Activated CD8-positive, alpha-beta memory T cell treated with anti-CD3 and anti-CD28 coated beads for 48 hours (primary cell): ENCODE data around the gene MADD.
A peak's percentile ranks its signal among the peaks of the same experiment; 100 is the strongest.

Experiments used
- DNase-seq, 3 experiments: peaks; one replicate each; pipeline ENCODE4 v3.0.0-alpha.2; 2020; ENCODE audit warnings: low read depth in 2 of 3, low spot score in 2 of 3

Gene MADD

GRCh38 chr11:47269829-47270305, at the start of gene MADD:
Gene MADD (plus strand): TSS chr11:47270133.
- DNase-seq, result peak; percentile 78 to 85 (median 85)

DNA sequence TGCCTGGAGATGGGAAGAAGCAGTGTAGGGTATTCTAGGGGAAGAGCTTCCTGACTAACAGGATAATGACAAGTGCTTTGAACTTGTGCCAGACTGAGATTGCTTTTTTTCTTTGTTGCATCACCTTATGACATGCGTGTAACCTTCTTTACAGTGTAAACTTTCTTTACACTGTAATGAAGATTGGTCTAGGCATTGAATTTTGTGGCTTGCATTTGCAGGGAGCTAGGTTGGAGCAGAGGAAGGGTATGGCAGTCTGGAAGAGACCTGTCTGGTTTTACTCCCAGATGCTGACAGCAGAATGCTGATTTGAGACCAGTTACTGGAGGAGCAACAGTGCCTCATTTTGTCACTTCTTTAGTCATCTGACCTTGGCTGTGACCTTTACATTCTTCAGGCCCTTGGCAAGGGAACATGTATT, 49.5 kb upstream of the MADD start:
- no peak for DNase-seq

GRCh38 chr11:47222696-47223095, 47.2 kb upstream of the MADD start:
- no peak for DNase-seq

DNA sequence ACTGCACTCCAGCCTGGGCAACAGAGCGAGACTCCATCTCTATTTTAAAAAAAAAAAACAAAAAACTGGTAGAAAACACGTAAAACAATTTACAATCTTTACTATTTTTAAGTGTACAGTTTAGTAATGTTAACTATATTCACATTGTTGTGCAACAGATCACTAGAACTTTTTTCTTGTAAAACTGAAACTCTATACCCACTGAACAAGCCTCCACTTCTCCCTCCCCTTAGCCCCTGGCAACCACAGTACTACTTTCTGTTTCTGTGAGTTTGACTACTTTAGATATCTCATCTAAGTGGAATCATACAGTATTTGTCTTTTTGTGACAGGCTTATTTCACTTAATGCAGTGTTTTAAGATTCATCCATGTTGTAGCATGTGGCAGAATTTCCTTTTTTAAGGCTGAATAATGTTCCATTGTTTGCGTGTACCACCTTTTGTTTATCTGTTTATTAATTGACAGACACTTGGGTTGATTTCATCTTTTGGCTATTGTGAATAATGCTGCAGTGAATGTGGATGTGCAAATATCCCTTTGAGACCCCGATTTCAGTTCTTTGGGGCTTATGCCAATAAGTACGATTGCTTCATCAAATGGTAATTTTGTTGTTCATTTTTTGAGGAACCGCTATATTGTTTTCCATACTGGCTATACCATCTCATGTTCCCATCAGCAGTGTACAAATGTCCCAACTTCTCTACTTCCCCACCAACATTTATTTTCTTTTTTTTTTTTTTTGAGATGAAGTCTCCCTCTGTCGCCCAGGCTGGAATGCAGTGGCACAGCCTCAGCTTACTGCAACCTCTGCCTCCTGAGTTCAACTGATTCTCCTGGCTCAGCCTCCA, 44.2 kb upstream of the MADD start:
- DNase-seq, result no peak

GRCh38 chr11:47229161-47229560, 40.8 kb upstream of the MADD start:
- DNase-seq, result no peak

DNA sequence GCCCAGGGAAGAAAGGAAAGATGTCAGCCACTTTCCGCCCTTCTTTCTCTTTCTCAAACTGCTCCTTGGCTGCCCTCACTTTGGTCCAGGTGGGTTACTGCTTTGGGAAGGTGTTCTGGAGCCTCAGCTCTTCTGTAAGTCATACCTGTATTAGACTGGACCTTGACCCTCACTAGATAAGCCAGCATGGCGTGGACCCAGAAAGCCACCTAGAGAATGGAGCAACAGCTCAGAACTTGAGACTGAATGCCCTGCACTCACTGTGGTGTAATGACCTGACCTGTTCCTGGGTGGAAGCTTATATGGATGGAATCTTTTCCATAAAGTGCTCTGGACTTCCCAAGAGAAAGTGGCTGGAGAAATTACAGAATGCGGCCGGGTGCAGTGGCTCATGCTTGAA, 36.9 kb upstream of the MADD start:
- no peak for DNase-seq

- DNase-seq, result no peak
Measured at GRCh38 chr11:47233989-47234668, 35.8 kb upstream of the MADD start.

DNA sequence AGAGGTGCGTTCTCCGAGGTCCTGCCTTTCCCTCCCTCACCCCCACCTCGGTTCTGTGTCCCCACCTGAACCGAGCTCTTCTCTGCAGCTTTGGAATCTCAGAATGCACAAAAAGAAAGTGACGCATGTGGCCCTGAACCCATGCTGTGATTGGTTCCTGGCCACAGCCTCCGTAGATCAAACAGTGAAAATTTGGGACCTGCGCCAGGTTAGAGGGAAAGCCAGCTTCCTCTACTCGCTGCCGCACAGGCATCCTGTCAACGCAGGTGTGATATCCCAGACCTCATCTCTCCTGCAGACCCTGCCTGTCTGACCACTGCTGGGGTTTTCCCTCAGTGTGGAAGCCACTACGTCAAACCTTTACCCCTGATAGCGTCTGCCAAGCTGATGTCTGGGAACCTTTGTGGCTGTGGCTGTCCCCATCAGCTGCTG, 35.2 kb upstream of the MADD start:
- no peak for DNase-seq

GRCh38 chr11:47235163-47235562, 34.8 kb upstream of the MADD start:
- no peak for DNase-seq

DNA sequence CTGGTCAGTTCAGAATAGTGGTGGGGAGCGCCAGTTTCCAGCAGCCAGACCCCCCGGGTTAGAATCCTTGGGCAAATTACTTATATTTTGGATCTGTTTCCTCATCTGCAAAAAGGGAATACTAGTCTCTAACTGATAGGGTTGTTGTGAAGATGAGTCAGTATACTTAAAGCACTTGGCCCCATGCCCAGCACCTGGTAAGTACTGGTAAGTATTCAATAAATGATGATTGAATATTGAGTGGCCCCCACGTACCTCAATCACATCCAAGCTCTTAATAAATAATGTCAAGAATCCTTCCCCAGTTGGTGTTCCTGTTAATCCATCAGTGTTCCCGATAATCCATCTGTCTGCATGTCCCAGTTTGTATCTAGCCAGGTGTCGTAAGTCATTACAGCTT, 33.5 kb upstream of the MADD start:
- DNase-seq, result no peak

- no peak for DNase-seq
Measured at GRCh38 chr11:47239852-47240251, 30.1 kb upstream of the MADD start.

GRCh38 chr11:47241841-47242301, 28.1 kb upstream of the MADD start:
- DNase-seq, result no peak

GRCh38 chr11:47242596-47243192, 27.2 kb upstream of the MADD start:
- no peak for DNase-seq

DNA sequence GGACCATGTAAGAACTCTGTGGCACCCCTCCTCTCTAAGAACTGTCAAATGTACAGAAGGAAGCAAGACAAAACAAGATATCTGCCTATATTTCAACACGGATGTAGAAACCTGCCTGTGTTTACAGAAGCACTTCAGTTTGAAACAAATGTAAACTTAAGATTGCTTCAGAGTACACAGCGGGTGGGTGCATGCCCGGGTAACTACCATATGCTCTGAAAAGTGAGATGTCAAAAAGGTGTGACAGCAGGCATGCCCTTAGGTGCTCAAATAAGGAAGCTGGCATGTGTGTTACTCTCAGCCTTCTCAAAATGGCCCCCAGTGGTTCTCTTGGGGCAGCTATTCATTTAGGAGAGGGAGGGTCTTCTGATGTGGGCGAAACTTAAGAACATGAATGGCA, 26.5 kb upstream of the MADD start:
- no peak for DNase-seq

DNA sequence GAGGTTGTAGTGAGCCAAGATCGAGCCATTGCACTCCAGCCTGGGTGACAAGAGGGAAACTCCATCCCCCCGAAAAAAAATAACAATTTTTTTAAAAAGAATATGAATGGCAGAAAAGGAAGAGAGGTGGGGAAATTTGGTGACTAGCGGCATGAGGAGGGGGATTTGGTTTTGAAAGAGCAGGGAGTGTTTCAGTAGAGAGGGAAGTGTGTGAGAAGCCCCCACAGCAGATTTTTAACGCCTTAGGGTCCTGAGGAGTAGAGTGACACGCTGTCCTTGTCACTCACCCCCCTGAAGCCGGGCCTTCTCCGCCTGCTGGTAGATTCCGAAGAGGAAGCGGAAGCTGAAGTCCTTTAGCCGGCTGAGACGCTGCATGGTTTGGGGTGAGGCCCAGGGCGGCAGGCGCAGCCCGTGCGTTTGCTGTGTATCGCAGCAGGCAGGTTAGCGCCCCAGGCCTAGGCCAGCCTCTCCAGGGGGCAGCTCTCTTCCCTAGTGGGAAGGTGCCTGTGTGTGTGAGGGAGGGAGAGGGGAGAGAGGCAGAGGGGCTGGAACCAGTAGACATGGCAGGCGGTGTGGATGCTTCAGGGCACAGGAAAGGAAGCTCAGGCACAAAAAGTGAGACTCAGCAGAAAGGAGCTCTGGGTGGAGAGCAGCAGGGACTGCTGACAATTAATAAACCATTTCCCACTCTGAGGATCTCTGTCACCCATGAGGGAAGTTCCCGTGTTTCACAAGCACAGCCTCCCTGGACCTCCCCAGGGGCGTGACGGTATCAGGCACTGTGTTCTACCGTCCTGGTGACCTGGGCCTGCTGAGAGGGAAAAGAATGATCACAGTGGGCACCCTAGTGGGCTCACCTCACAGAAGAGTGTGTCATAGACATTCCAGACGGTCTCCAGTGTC, 25.2 kb upstream of the MADD start:
- no peak for DNase-seq

GRCh38 chr11:47245611-47246357, 24.1 kb upstream of the MADD start:
- DNase-seq, result no peak

DNA sequence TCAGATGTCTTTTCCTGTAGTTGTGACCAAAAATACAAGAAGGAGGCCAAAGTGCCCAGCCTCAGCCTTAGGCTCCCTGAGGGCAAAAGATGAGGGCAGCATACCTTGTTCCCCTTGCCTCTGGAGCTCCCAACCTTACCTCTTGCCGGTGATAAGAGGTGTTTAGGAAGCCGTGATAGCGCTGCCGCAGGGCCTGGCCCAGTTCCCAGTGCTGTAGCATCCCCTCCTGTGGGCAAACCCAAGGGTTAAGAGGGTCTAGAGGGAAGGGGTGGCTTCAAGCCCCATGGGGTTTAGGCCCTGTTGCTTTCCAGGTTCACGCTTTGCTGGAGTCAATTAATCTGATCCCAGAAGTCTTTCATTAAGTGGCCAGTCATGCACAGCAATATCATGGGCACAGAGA, 22.4 kb upstream of the MADD start:
- no peak for DNase-seq

DNA sequence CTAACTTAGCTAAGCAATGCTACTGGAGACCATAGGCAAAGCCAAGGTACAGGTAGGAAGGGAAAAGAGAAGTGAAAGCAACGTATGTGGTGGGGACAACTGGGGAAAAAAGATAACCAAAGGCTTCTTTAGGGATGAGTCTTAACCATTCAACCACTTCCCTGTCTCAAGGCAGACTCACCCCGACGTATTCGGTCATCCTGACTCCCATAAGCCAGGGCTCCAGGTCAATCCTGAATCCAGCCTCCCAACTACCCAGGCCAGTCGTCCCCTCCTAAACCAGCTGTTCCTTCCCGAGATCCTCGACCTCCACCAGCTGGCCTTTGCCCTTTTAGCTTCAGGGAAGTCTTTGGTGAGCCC, 21.6 kb upstream of the MADD start:
- DNase-seq, result no peak

DNA sequence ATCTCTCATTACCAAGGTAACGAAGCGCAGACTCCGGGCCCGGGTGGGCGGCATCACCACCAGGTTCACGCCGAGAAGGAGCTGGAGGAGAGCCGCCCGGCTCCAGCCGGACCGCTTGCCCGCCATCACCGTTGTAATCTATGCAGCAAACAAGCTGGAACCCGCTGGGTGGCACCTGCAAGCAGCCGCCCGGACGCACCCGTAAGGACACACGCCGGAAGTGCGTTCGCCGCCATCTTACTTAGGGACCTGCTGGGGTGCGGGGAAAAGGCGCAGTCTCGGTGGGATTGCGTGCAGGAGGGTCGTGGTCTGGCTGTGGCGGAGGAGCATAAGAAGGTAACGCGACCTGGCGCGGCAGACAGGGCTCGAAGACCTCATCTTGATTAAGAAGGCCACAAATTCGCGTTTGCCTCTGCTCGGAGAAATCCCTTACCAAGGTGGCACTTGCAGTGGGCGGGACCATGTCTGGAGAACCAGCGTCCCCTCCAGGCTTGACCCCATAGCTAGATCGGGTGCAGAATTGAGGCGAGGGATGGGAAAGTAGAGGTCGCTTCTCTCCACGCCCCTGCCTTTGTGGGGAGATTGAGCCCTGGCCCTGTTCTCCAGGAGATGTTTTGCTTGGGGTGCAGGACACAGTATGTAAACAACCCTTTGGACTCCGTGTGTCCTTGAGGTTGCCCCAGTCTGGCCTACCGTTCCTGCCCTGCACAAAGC, 21.1 kb upstream of the MADD start, which contains the start of gene ACP2:
ACP2 (minus strand) TSS at position 151 of the 714 bp plus-strand sequence; CDS start at position 126, 25 bp downstream.
- peak; percentile 69 to 79 (median 72) for DNase-seq

DNA sequence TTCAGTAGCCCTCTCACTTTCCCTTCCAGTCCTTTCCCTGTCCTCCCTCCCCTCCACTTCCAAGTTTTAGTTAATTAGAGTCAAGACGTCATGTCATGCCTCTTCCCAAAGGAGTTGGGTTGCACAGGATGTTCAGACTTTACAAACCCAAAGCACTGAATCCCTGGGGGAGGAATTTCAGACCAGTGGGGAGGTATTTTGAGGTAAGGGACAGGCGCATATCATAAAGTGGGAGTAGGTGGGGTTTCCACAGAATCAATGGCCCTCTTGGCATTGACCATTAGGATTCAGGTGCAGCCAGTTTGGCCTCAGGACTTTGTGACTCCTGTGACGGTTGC, 20.6 kb upstream of the MADD start:
- DNase-seq, result no peak
